ENCODE data around the gene A2M.

GRCh38 chr12:9037431-9037830, 78.3 kb downstream of the A2M start:
- TF ChIP-seq REST (tag by site-specific recombination; IDR thresholded peaks at IDR 0.05): no peak
- no peak for TF ChIP-seq CTCF (tag by site-specific recombination; IDR thresholded peaks at IDR 0.05)
- TF ChIP-seq ZBTB6 (tag by site-specific recombination; IDR thresholded peaks at IDR 0.05): no peak
- TF ChIP-seq ZNF248 (tag by site-specific recombination; IDR thresholded peaks at IDR 0.05): no peak
- TF ChIP-seq ZNF354C (tag by site-specific recombination; IDR thresholded peaks at IDR 0.05; ENCODE audit: borderline replicate concordance, low read depth): no peak
- TF ChIP-seq ZFP69B (tag by site-specific recombination; IDR thresholded peaks at IDR 0.05): no peak
- TF ChIP-seq ZNF280D (tag by site-specific recombination; IDR thresholded peaks at IDR 0.05): no peak

All from HEK293 (cell line).